IMR-90 (cell line): ENCODE measurements around the gene UMOD.

Experiments
- MAFK ChIP-seq: IDR thresholded peaks from 2 replicates; pipeline ENCODE4 v1.6.1; 2012; ENCODE audit warnings: low read depth, low read length, improper control_type of control experiment
- POLR2A ChIP-seq: IDR thresholded peaks from 2 replicates; pipeline ENCODE4 v1.6.1; 2012; ENCODE audit warnings: mild to moderate bottlenecking, low read depth, low read length
- RAD21 ChIP-seq: IDR thresholded peaks from 2 replicates; pipeline ENCODE4 v1.6.1; 2012; ENCODE audit warnings: low read length, improper control_type of control experiment
- TF ChIP-seq, protein P1 (sequence below): conservative IDR thresholded peaks from 2 replicates; pipeline ENCODE4 v1.5.1; 2012; ENCODE audit warnings: mild to moderate bottlenecking, low read depth, low read length, improper control_type of control experiment

DNA sequence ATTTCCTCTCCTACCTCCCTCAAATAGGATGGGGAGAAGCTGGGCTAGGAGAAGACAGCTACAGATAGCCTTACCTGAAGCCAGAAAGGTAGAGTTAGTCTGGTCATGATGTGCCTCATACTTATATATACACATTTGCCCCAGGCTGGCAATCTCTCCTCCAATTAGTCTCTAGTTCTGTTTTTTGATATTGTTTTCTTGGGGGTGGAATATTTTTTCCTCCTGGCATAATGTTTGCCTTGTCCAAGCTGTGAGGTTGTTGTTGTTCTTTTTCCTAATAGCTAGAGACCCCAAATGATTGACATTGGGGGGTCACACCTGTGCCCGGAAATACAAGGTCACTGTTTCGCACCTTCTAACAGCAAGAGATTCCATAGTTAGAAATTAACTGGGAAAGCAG lies at the start of gene UMOD:
- TF ChIP-seq, protein P1, sequence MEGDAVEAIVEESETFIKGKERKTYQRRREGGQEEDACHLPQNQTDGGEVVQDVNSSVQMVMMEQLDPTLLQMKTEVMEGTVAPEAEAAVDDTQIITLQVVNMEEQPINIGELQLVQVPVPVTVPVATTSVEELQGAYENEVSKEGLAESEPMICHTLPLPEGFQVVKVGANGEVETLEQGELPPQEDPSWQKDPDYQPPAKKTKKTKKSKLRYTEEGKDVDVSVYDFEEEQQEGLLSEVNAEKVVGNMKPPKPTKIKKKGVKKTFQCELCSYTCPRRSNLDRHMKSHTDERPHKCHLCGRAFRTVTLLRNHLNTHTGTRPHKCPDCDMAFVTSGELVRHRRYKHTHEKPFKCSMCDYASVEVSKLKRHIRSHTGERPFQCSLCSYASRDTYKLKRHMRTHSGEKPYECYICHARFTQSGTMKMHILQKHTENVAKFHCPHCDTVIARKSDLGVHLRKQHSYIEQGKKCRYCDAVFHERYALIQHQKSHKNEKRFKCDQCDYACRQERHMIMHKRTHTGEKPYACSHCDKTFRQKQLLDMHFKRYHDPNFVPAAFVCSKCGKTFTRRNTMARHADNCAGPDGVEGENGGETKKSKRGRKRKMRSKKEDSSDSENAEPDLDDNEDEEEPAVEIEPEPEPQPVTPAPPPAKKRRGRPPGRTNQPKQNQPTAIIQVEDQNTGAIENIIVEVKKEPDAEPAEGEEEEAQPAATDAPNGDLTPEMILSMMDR, result no peak
- TF ChIP-seq POLR2A (no peak), MAFK (no peak), RAD21 (no peak)
